ENCODE measurements around the gene PACRG.

- no peak for TF ChIP-seq POLR2AphosphoS5 (IDR thresholded peaks at IDR 0.05; ENCODE audit: low read depth, low read length)
- no peak for TF ChIP-seq POLR2A (IDR thresholded peaks at IDR 0.05; ENCODE audit: low read depth, low read length)
- no peak for TF ChIP-seq TAF1 (IDR thresholded peaks at IDR 0.05; ENCODE audit: borderline replicate concordance, low read depth, low read length)
Measured at GRCh38 chr6:163078712-163079111, 350.9 kb downstream of the PACRG start.

Measured in GM12892 (cell line).